Measurements from ENCODE around the gene PRDM10.
"Not testable (repeated sequence)": the region's sequence is repeated elsewhere in the genome, so short reads cannot be mapped to it uniquely, and the experiment has no call there.

The PRDM10 gene

DNA sequence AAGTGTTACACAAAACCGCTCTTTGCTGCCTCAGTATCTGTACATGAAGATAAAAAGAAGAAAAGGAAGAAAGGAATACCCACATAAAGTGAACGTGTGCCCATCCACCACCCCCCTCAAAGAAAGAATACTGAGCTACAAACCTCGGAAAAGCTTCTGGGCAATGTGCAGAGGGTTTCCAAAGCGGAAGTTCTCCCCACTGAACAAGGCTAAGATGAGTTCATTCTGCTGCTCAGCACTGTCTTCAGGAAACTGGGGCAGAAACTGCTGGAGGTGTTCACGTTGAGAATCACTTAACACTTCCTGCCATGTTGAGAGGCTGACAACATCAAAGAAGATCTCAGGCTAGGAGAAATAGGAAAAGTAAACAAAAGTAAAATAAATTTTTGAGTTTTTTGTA lies 114.2 kb downstream of the PRDM10 start:
- DNase-seq, result no peak

DNA sequence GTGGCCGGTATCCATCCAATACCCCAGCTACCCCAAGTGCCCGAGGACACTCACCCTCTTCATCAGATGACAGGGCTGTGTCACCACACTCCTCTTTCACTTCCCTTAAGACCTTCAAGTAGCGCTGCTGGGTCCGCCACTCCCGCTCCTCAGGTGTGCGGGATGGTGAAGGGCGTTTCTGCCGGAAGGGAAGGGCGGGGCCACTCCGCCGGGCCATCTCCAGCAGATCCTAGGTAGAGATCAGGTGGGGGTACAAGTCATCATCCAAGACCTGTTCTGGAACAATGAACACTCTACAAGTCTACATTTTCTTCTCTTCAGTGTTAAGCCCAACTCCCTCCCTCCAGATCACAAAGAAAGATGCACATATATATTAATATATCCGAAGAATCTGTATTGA lies 117.3 kb downstream of the PRDM10 start:
- no peak for DNase-seq

DNA sequence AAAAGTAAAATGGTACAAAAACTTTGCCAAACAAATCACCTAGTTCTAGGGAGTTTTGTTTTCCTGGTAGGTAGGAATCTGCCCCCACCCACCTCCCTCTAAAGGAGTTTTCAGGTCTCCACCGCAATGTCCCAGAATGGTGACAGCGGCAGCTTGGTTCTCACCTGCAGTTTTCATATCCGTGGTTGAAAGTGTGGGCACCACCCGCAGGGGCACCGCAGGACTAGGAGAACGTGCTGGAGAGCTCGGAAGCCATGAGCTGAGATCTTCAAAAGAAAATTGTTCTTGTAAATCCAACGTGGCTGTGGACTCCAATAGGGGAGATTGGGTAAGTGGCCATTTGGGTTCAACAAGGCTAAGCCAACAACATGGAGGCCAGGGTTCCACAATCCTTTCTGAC lies 118.1 kb downstream of the PRDM10 start:
- no peak for DNase-seq

DNA sequence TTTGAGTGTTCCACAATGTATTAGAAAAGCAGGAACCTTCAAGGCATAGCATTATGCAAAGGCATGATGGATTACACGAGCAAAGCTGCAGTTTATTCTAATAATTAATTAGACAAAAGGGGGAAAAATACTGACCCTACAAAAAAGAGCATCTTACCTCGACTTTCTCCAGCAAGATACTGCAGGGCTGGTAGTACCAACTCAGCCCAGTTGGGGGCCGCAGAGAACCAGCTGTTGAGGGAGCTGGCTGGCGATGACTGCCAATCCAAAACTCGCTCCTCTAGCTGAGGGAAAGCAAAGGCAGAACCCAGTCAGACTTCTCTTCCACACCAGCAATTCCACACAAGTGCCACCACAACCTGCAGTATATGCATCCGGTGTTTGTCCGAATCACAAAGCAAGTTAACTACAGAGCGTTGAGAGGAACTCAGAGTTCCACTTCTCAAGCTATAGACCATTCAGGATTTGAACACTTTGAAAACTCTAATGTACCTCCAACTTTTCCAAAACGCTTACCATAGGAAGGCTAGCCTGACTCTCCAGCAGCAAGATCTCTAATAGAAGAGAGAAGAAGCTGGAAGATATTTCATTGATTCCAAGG lies 121.0 kb downstream of the PRDM10 start:
- DNase-seq, result peak in 1 of 2 experiments; percentile 6

DNA sequence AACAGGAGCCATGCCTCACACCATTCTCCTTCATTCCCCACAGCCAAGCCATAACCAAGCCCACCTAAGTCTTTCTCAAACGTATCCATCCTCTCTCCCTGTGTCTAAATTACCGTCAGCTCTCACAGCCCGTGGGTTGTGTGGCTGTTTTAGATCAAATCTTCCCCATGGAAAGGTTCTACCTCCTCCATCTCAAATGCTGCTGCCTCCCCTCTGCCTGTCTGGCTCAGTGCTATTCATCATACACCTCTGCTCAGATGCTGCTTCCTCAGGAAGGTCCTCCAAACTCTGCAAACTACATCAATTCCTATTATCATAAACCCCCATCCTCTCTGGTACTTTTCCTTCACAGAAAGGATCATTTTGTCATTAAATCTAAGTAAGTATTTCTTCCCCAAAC lies 122.3 kb downstream of the PRDM10 start:
- DNase-seq, result no peak

DNA sequence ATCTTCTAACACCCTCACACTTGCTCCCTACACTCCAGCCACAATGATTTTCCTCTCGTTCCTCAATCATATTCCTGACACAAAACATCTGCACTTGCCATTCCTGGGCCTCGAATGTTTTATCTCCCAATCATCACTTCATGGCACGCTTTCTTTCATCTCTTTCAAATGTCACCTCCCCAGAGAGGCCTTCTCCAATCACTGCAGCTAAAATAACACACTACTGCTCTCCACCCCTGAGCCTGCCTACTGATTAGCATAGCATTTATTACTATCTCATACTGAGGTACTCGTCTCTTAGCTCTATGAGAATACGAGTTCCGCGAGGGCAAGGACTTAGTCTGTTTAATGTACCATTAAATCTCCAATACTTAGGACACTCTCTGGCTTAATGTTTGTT lies 130.7 kb downstream of the PRDM10 start:
- DNase-seq, result no peak

DNA sequence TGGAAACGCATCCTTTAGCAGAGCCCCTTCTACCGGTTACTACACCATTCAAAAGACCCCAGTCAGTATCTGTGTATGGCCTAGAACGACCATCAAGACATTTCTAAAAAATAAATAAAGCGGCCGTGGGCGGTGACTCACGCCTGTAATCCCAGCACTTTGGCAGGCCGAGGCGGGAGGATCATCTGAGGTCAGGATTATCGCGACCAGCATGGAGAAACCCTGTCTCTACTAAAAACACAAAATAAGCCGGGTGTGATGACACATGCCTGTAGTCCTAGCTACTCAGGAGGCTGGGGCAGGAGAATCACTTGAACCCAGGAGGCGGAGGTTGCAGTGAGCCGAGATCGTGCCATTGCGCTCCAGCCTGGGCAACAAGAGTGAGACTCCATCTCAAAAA lies 134.0 kb downstream of the PRDM10 start:
- DNase-seq, result not testable (repeated sequence)

DNA sequence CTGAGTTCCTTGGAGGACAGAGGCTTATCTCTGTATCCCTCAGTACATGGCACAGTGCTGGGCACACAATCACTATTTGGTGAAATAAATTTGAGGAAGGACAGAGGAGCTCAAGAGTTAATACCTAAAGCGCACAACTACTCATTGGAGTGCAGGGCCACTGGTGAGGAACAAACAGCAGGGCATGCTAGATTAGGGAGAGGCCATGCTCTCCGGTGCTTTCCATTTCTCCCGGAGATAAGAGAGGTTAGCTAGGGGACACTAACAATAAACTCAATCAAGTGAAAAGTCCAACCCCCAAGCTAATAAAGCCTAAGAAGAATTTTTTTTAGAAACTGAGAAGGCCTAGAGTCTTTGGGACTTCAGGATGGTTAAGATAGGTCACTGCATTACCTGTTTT lies 136.3 kb downstream of the PRDM10 start:
- DNase-seq, result no peak

DNA sequence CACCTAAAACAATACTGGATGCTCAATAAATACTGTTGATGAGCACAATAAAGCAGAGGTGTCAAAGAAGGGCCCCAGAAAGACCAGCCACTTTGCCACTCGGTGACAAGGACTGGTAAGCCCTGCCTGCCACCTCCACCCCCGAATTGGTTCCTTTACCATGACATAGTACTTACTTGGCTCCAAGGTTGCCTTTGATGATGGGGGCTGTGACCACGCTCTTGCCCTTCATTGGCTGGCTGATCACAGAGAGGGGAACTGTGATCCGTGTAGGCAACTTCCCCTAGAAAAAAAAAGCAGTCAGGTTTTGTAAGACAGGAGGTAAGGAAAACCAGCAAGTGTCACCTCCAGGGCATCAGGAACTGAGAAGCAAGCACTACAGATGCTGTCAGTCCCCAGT lies 136.9 kb downstream of the PRDM10 start:
- no peak for DNase-seq

DNA sequence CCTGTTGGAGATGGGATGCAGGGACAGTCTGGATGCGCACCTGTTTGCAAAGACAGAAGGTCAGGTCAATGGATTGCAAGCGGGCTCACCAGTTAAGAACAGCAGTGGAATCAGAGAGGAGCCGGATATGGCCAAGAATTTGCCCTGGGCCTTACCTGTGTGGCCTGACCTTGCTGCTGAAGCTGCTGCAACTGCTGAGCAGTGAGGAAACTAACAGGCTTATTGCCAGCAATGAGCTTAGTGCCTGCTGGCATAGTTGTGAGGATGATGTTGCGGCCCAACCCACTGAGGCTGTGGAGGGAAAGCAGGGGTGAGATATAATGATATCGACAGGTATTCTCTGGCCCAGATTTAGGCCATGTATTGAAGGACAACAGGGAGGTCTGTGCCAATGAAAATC lies 137.8 kb downstream of the PRDM10 start:
- no peak for DNase-seq

DNA sequence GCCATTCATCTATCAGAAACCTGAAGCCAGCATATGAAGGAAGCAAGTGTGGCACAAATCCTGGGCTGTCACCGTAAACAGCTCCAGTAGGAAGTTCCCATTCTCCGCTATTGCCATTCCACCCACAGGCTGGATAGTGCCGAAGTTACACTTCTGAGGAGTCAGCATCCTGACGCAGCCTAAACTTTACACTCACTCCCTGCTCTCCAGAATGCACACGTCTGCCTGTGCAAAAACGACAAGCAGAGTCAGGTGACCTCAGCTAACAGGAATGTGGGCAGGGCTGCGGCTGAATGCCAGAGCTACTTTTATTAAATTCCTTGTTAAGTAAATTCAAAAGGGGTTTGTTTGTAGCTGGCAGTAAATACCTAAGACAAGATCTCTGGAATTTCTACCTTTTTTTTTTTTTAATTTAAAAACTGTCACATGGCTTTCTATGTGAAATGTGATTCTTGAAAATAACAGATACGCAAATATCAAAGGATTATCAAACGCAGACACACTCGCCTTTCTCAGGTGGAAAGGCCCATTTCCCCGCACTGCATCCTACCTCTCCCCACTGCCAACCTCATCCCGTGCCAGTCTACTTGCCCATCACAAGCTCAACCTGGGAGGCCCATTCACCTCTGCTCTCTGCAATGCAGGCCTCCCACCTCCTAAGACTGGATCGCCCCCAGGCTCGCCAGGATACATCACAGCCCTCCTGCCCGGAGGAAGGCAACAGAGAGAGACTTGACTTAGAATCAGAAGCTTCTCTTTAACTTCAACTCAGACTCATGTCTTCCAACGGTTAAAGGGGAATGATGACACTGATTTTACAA lies 140.7 kb downstream of the PRDM10 start:
- DNase-seq, result no peak

DNA sequence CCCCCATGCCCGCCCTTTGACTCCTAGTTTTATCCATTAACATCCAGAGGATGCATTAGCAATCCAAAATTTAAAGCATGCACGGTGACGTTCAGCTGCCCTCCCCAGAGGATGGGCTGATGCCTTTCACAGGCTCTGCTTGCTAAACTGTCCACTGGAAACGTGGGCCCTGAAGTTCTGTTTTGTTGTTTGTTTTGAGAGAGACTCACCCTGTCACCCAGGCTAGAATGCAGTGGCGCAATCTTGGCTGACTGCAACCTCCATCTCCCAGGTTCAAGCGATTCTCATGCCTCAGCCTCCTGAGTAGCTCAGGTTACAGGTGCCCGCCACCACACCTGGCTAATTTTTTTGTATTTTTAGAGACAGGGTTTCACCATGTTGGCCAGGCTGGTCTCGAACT lies 146.6 kb downstream of the PRDM10 start:
- no peak for DNase-seq

DNA sequence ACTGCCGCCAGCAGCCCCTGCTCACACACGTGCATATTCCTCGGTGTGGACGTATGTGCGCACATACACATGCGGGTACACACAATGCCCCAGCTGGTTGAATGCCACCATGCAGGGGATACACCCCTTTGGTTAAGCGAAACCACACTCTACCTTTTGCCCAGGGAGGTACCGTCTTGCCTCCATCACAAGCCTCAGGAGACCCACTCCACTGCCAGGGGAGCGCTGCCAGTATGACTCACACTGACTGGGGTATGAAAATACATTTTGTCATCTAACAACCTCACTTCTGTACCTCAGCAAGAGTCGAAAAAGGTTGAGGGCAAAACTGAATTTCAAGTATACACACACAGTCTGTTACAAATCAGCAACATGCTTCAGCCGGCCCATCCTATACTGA lies 147.5 kb downstream of the PRDM10 start:
- DNase-seq, result no peak

DNA sequence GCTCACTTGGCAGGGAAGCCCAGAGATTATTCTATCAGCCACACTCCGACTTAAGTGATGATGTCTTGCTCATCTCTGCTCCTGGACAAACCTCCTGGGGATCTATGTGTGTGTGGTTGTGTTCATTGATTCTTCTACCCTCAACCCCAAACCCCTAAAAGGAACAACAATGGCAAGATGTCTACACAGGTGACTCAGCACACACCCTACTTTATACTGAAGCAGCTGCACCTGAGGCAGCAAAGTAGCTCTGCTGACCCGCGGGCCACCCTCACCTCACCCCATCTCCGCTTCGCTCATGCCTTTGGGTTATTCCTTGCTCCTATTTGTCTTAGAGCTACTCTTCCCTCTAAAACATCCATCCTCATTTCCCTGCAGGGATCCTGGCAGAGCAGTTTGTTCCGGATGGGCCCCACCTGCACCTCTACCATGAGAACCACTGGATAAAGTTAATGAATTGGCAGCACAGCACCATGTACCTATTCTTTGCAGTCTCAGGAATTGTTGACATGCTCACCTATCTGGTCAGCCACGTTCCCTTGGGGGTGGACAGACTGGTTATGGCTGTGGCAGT lies 148.3 kb downstream of the PRDM10 start:
- DNase-seq, result no peak

DNA sequence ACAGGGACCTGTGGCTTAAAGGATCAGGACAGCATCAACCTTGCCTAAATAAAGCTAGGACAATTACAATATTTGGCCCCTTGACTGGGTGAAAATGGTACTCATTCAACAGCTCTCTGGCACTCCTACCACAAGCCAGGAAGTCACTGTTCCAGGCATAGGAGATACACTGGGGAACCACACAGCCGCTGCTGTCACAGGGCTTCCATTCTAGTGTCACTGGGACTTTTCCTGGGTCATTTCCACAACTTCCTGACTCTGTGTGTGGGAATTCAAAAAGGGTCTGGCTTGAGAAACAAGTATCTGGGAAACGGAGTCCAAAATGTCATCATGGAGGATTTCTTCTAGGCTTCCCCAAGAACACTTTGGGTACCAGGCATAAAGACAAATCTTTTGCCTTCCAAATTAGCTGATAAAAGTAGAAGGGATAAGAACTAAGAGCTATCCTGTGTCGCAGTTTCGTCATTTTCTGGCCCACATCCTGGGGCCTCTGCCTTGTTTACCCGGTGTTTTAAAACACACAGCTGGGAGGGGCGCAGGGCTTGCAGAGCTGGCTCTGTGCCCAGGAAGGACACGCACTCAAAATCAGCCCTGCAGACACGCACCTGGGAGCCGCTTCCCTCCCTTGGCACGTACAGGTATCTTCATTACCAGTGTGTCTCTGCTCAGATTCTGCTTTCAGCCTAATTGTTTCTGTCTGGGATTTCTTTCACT lies 149.0 kb downstream of the PRDM10 start:
- peak; percentile 83 to 87 for DNase-seq

DNA sequence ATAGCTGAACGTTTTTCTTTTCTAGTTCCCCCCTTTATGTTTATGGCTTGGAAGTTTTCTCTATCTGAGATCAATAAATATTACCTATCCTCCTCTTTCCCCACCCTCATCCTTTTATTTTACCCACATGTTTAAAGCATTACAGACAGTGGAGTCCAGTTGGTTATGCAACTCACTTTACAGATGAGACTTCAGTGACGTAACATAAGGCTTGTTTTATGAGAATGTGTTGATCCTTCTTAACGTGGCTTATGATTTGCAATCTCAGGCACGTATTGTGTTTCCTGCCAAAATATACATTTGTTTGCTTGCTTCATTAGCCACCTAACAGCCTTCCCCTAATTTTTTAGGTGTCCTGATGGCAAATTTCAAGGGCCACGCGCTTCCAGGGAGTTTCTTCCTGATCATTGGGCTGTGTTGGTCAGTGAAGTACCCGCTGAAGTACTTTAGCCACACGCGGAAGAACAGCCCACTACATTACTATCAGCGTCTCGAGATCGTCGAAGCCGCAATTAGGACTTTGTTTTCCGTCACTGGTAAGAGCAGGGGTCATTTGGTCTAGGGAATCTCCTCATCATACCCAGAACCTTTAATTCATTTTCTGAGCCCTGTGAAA lies 150.4 kb downstream of the PRDM10 start:
- no peak for DNase-seq

Data from SHP77 (cell line).